ENCODE measurements around the gene ASRGL1.

Gene ASRGL1

GRCh38 chr11:62387381-62387780, 50.1 kb downstream of the ASRGL1 start:
- H3K14ac ChIP-seq (ENCODE audit: low read length): no peak overlapping the region
- H2BK120ac ChIP-seq (ENCODE audit: insufficient read depth, low read length, poor library complexity): no peak overlapping the region
- H3K4me1 ChIP-seq (ENCODE audit: control insufficient read depth in 1 of 2, insufficient read depth in 2 of 2, low read length in 2 of 2): no peaks in the 10 kb centered on the region
- H4K8ac ChIP-seq (ENCODE audit: low read depth, low read length): no peak overlapping the region
- H3K18ac ChIP-seq (ENCODE audit: low read length): no peak overlapping the region
- no peak overlapping the region for H3K4me2 ChIP-seq (ENCODE audit: low read length)
- no peak overlapping the region for H2AK5ac ChIP-seq (ENCODE audit: low read length)
- H3K9ac ChIP-seq (ENCODE audit: low read length): no peak overlapping the region
- no peak overlapping the region for H2BK12ac ChIP-seq (ENCODE audit: low read length)
- no peak overlapping the region for H4K12ac ChIP-seq (ENCODE audit: low read depth, low read length)
- no peaks in the 10 kb centered on the region for H3K79me2 ChIP-seq (ENCODE audit: control insufficient read depth, insufficient read depth, low read length, poor library complexity)
- no peak for DNase-seq
- H2BK5ac ChIP-seq (ENCODE audit: low read depth, low read length, poor library complexity): no peak overlapping the region
- no peak overlapping the region for H3K4me3 ChIP-seq (ENCODE audit: low read depth, low read length)
- H3K4ac ChIP-seq (ENCODE audit: low read depth, low read length): no peak overlapping the region
- no peak overlapping the region for H2AFZ ChIP-seq (ENCODE audit: insufficient read depth, low read length, poor library complexity)
- no peaks in the 10 kb centered on the region for H3K36me3 ChIP-seq (ENCODE audit: control insufficient read depth in 1 of 2, insufficient read depth in 2 of 2, low read length in 2 of 2)
- H3K9me3 ChIP-seq (ENCODE audit: insufficient read depth, low read depth, low read length): no peaks in the 10 kb centered on the region
- H3K23ac ChIP-seq (ENCODE audit: low read length): no peak overlapping the region
- H3K79me1 ChIP-seq (ENCODE audit: low read length): no peaks in the 10 kb centered on the region
- no peaks in the 10 kb centered on the region for H3K27me3 ChIP-seq (ENCODE audit: insufficient read depth, low read length)
- WGBS (ENCODE audit: extremely low coverage, insufficient coverage, insufficient read length): no CpG with 5 or more reads among the region's 3 CpGs
- H4K91ac ChIP-seq (ENCODE audit: low read depth, low read length): no peak overlapping the region
- no peak overlapping the region for H3K27ac ChIP-seq (ENCODE audit: low read depth, low read length)

- Histone ChIP-seq H4K12ac (ENCODE audit: low read depth, low read length) (no peak overlapping the region), H4K8ac (ENCODE audit: low read depth, low read length) (no peak overlapping the region), H3K9me3 (ENCODE audit: insufficient read depth, low read depth, low read length) (no peaks in the 10 kb centered on the region), H3K9ac (ENCODE audit: low read length) (no peak overlapping the region), H3K27ac (ENCODE audit: low read depth, low read length) (no peak overlapping the region), H3K4me2 (ENCODE audit: low read length) (no peak overlapping the region), H2AFZ (ENCODE audit: insufficient read depth, low read length, poor library complexity) (no peak overlapping the region), H3K27me3 (ENCODE audit: insufficient read depth, low read length) (no peaks in the 10 kb centered on the region), H4K91ac (ENCODE audit: low read depth, low read length) (no peak overlapping the region), H3K23ac (ENCODE audit: low read length) (no peak overlapping the region), H3K79me2 (ENCODE audit: control insufficient read depth, insufficient read depth, low read length, poor library complexity) (no peaks in the 10 kb centered on the region), H2BK120ac (ENCODE audit: insufficient read depth, low read length, poor library complexity) (no peak overlapping the region), H3K4ac (ENCODE audit: low read depth, low read length) (no peak overlapping the region), H2BK5ac (ENCODE audit: low read depth, low read length, poor library complexity) (no peak overlapping the region), H3K36me3 (ENCODE audit: control insufficient read depth in 1 of 2, insufficient read depth in 2 of 2, low read length in 2 of 2) (no peaks in the 10 kb centered on the region), H3K4me3 (ENCODE audit: low read depth, low read length) (no peak overlapping the region), H3K79me1 (ENCODE audit: low read length) (no peaks in the 10 kb centered on the region), H3K14ac (ENCODE audit: low read length) (no peak overlapping the region), H3K18ac (ENCODE audit: low read length) (no peak overlapping the region), H3K4me1 (ENCODE audit: control insufficient read depth in 1 of 2, insufficient read depth in 2 of 2, low read length in 2 of 2) (no peaks in the 10 kb centered on the region), H2BK12ac (ENCODE audit: low read length) (no peak overlapping the region), H2AK5ac (ENCODE audit: low read length) (no peak overlapping the region)
- WGBS (ENCODE audit: extremely low coverage, insufficient coverage, insufficient read length): no CpG with 5 or more reads among the region's 11 CpGs
- no peak for DNase-seq
Observed at GRCh38 chr11:62388999-62389398, 51.8 kb downstream of the ASRGL1 start.

- Histone ChIP-seq H3K4me3 (ENCODE audit: low read depth, low read length) (no peak overlapping the region), H3K4ac (ENCODE audit: low read depth, low read length) (no peak overlapping the region), H3K4me2 (ENCODE audit: low read length) (no peak overlapping the region), H4K8ac (ENCODE audit: low read depth, low read length) (no peak overlapping the region), H2AFZ (ENCODE audit: insufficient read depth, low read length, poor library complexity) (no peak overlapping the region), H3K18ac (ENCODE audit: low read length) (no peak overlapping the region), H2AK5ac (ENCODE audit: low read length) (no peak overlapping the region), H2BK5ac (ENCODE audit: low read depth, low read length, poor library complexity) (no peak overlapping the region), H3K27me3 (ENCODE audit: insufficient read depth, low read length) (no peaks in the 10 kb centered on the region), H3K4me1 (ENCODE audit: control insufficient read depth in 1 of 2, insufficient read depth in 2 of 2, low read length in 2 of 2) (peaks cover 2 to 4% of the 10 kb centered on the region in 2 experiments), H3K9me3 (ENCODE audit: insufficient read depth, low read depth, low read length) (no peaks in the 10 kb centered on the region), H3K14ac (ENCODE audit: low read length) (no peak overlapping the region), H2BK12ac (ENCODE audit: low read length) (no peak overlapping the region), H4K91ac (ENCODE audit: low read depth, low read length) (no peak overlapping the region), H3K79me1 (ENCODE audit: low read length) (peaks cover 2% of the 10 kb centered on the region), H3K79me2 (ENCODE audit: control insufficient read depth, insufficient read depth, low read length, poor library complexity) (no peaks in the 10 kb centered on the region), H3K9ac (ENCODE audit: low read length) (no peak overlapping the region), H3K36me3 (ENCODE audit: control insufficient read depth in 1 of 2, insufficient read depth in 2 of 2, low read length in 2 of 2) (no peaks in the 10 kb centered on the region), H2BK120ac (ENCODE audit: insufficient read depth, low read length, poor library complexity) (no peak overlapping the region), H3K27ac (ENCODE audit: low read depth, low read length) (no peak overlapping the region), H3K23ac (ENCODE audit: low read length) (no peak overlapping the region), H4K12ac (ENCODE audit: low read depth, low read length) (no peak overlapping the region)
- no peak for DNase-seq
- no CpG with 5 or more reads among the region's 5 CpGs for WGBS (ENCODE audit: extremely low coverage, insufficient coverage, insufficient read length)
Observed at GRCh38 chr11:62390237-62390636, 53.0 kb downstream of the ASRGL1 start.

GRCh38 chr11:62390722-62391121, 53.5 kb downstream of the ASRGL1 start:
- Histone ChIP-seq H3K27me3 (ENCODE audit: insufficient read depth, low read length) (no peaks in the 10 kb centered on the region), H3K79me2 (ENCODE audit: control insufficient read depth, insufficient read depth, low read length, poor library complexity) (no peaks in the 10 kb centered on the region), H2BK12ac (ENCODE audit: low read length) (no peak overlapping the region), H3K9me3 (ENCODE audit: insufficient read depth, low read depth, low read length) (no peaks in the 10 kb centered on the region), H3K4me3 (ENCODE audit: low read depth, low read length) (no peak overlapping the region), H3K36me3 (ENCODE audit: control insufficient read depth in 1 of 2, insufficient read depth in 2 of 2, low read length in 2 of 2) (no peaks in the 10 kb centered on the region), H3K27ac (ENCODE audit: low read depth, low read length) (no peak overlapping the region), H2AFZ (ENCODE audit: insufficient read depth, low read length, poor library complexity) (no peak overlapping the region), H3K4me2 (ENCODE audit: low read length) (no peak overlapping the region), H3K14ac (ENCODE audit: low read length) (no peak overlapping the region), H4K12ac (ENCODE audit: low read depth, low read length) (no peak overlapping the region), H4K8ac (ENCODE audit: low read depth, low read length) (no peak overlapping the region), H3K79me1 (ENCODE audit: low read length) (peaks cover 5% of the 10 kb centered on the region), H2BK120ac (ENCODE audit: insufficient read depth, low read length, poor library complexity) (no peak overlapping the region), H3K4ac (ENCODE audit: low read depth, low read length) (no peak overlapping the region), H2AK5ac (ENCODE audit: low read length) (no peak overlapping the region), H4K91ac (ENCODE audit: low read depth, low read length) (no peak overlapping the region), H2BK5ac (ENCODE audit: low read depth, low read length, poor library complexity) (no peak overlapping the region), H3K9ac (ENCODE audit: low read length) (no peak overlapping the region), H3K4me1 (ENCODE audit: control insufficient read depth in 1 of 2, insufficient read depth in 2 of 2, low read length in 2 of 2) (peaks cover 5 to 7% of the 10 kb centered on the region in 2 experiments), H3K18ac (ENCODE audit: low read length) (no peak overlapping the region), H3K23ac (ENCODE audit: low read length) (no peak overlapping the region)
- DNase-seq: no peak
- no CpG with 5 or more reads among the region's 1 CpG for WGBS (ENCODE audit: extremely low coverage, insufficient coverage, insufficient read length)

Measured in trophoblast cell (in vitro differentiated cells and primary cell).